Measurements from ENCODE around the gene RBM26.

DNA sequence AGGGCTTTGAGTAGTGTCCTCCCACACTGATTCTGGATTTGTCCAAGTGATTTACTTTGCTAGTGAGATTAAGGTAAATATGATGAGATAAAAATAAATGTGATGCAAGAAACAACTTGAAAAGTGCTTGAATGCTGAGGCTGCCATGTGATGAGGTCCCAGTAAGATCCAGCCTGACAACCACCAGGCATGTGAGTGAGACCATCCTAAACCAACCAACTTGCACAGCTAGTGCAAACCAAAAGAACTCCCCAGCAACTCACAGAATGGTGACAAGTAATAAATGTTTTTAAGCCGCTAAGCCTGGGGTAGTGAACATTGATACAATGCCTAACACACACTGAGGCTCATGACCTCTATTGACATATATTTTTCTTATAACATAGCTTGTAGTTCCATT, 13.3 kb upstream of the RBM26 start:
- TF ChIP-seq ARNTL (CRISPR knock-in tag; IDR thresholded peaks at IDR 0.05; ENCODE audit: borderline replicate concordance, low read depth) (no peak), TOX (CRISPR knock-in tag; IDR thresholded peaks at IDR 0.05; ENCODE audit: borderline replicate concordance) (no peak), POU6F1 (CRISPR knock-in tag; IDR thresholded peaks at IDR 0.05; ENCODE audit: borderline replicate concordance, low read depth) (no peak), OSR1 (CRISPR knock-in tag; IDR thresholded peaks at IDR 0.05) (no peak), TSHZ2 (CRISPR knock-in tag; IDR thresholded peaks at IDR 0.05) (no peak), ZFP3 (CRISPR knock-in tag; IDR thresholded peaks at IDR 0.05) (no peak), ZC3H10 (CRISPR knock-in tag; IDR thresholded peaks at IDR 0.05) (no peak), GLIS3 (CRISPR knock-in tag; IDR thresholded peaks at IDR 0.05) (no peak), SNAI2 (CRISPR knock-in tag; IDR thresholded peaks at IDR 0.05) (no peak), ESRRG (CRISPR knock-in tag; IDR thresholded peaks at IDR 0.05) (no peak)
- TF ChIP-seq, protein P1, sequence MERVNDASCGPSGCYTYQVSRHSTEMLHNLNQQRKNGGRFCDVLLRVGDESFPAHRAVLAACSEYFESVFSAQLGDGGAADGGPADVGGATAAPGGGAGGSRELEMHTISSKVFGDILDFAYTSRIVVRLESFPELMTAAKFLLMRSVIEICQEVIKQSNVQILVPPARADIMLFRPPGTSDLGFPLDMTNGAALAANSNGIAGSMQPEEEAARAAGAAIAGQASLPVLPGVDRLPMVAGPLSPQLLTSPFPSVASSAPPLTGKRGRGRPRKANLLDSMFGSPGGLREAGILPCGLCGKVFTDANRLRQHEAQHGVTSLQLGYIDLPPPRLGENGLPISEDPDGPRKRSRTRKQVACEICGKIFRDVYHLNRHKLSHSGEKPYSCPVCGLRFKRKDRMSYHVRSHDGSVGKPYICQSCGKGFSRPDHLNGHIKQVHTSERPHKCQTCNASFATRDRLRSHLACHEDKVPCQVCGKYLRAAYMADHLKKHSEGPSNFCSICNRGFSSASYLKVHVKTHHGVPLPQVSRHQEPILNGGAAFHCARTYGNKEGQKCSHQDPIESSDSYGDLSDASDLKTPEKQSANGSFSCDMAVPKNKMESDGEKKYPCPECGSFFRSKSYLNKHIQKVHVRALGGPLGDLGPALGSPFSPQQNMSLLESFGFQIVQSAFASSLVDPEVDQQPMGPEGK (CRISPR knock-in tag; IDR thresholded peaks at IDR 0.05; ENCODE audit: borderline replicate concordance): no peak
- TF ChIP-seq, protein P2, sequence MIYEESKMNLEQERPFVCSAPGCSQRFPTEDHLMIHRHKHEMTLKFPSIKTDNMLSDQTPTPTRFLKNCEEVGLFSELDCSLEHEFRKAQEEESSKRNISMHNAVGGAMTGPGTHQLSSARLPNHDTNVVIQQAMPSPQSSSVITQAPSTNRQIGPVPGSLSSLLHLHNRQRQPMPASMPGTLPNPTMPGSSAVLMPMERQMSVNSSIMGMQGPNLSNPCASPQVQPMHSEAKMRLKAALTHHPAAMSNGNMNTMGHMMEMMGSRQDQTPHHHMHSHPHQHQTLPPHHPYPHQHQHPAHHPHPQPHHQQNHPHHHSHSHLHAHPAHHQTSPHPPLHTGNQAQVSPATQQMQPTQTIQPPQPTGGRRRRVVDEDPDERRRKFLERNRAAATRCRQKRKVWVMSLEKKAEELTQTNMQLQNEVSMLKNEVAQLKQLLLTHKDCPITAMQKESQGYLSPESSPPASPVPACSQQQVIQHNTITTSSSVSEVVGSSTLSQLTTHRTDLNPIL (CRISPR knock-in tag; IDR thresholded peaks at IDR 0.05; ENCODE audit: low read depth): no peak
